Nephron progenitor cell (in vitro differentiated cells): ENCODE data around the gene CCDC179.
A peak's percentile ranks its signal among the peaks of the same experiment; 100 is the strongest.

Experiments used
- DNase-seq: peaks from one replicate; pipeline ENCODE4 v3.0.0; 2021
- H3K27ac Mint-ChIP-seq: 2 replicates; pipeline ENCODE4 v1.8.0; 2021; ENCODE audit warnings: mild to moderate bottlenecking, moderate library complexity, mixed read lengths
- H3K27me3 Mint-ChIP-seq: 2 replicates; pipeline ENCODE4 v1.8.0; 2021; ENCODE audit warnings: mild to moderate bottlenecking, low read depth, mixed read lengths; ENCODE audit not compliant: poor library complexity
- H3K36me3 Mint-ChIP-seq: 2 replicates; pipeline ENCODE4 v1.8.0; 2021; ENCODE audit warnings: low read depth, mixed read lengths
- H3K4me1 Mint-ChIP-seq: 2 replicates; pipeline ENCODE4 v1.8.0; 2021; ENCODE audit warnings: mixed read lengths
- H3K4me3 Mint-ChIP-seq: 2 replicates; pipeline ENCODE4 v1.8.0; 2021; ENCODE audit warnings: mild to moderate bottlenecking, moderate library complexity, mixed read lengths
- H3K9me3 Mint-ChIP-seq: 2 replicates; pipeline ENCODE4 v1.8.0; 2021; ENCODE audit warnings: mild to moderate bottlenecking, moderate library complexity, mixed read lengths
- CTCF ChIP-seq: fragments of 200-600 bp; sonication (generic); IDR thresholded peaks from 2 replicates; pipeline ENCODE4 v1.5.0; 2021; ENCODE audit warnings: antibody characterized with exemption

CCDC179 gene

GRCh38 chr11:22859756-22860155, 518 bp downstream of the CCDC179 start:
- no peak overlapping the region for H3K27ac Mint-ChIP-seq
- DNase-seq: no peak
- H3K9me3 Mint-ChIP-seq: no peaks in the 10 kb centered on the region
- no peaks in the 10 kb centered on the region for H3K36me3 Mint-ChIP-seq
- H3K4me1 Mint-ChIP-seq: no peaks in the 10 kb centered on the region
- TF ChIP-seq CTCF: no peak
- peaks cover 4% of the 10 kb centered on the region for H3K27me3 Mint-ChIP-seq
- H3K4me3 Mint-ChIP-seq: no peak overlapping the region

DNA sequence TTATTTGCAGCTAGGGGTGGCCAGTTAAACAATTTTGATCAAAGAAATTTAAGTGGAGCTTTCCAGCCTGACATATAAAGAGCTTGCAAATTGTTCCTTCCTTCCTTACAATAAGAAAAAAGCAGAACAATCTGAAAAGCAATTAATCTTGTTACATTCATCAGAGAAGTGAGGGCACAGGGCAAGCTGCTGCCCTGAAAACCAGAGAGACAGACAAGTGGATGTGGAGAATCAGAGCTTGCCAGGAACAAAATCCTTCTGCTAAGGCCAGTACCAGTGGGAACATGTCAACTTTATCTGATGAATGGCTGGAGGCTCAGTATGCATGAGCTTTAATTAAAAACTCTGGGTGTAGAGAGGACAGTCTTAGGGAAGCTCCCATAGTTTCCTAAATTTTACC, 8.8 kb downstream of the CCDC179 start:
- H3K27ac Mint-ChIP-seq: no peak overlapping the region
- no peak for DNase-seq

DNA sequence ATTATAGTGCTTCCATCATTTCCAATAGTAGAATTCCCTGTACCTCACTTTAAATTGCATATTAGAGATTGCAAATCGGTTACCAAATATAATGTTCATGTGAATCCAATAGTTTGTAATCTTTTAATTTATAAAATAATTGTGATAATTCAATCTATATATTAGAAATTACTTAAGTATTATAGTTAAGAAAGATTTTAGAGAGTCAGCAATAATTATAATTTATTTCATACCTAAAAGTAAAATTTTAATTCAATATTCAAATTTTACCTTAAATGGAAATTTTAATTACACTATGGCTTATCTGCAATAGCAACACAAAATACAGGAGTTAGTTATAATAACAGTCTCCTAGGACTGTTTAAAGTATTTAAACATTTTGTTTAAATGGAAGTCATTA, 13.5 kb downstream of the CCDC179 start:
- no peak overlapping the region for H3K27ac Mint-ChIP-seq
- H3K4me3 Mint-ChIP-seq: no peak overlapping the region
- no peak for DNase-seq
- no peaks in the 10 kb centered on the region for H3K4me1 Mint-ChIP-seq
- H3K9me3 Mint-ChIP-seq: no peaks in the 10 kb centered on the region
- no peaks in the 10 kb centered on the region for H3K36me3 Mint-ChIP-seq
- peaks cover 4% of the 10 kb centered on the region for H3K27me3 Mint-ChIP-seq
- TF ChIP-seq CTCF: no peak

More for the DNA sequence above, 8.8 kb downstream of the CCDC179 start:
- no peaks in the 10 kb centered on the region for H3K9me3 Mint-ChIP-seq
- no peaks in the 10 kb centered on the region for H3K4me1 Mint-ChIP-seq
- H3K4me3 Mint-ChIP-seq: no peak overlapping the region
- TF ChIP-seq CTCF: no peak
- peaks cover 4% of the 10 kb centered on the region for H3K27me3 Mint-ChIP-seq
- H3K36me3 Mint-ChIP-seq: no peaks in the 10 kb centered on the region

DNA sequence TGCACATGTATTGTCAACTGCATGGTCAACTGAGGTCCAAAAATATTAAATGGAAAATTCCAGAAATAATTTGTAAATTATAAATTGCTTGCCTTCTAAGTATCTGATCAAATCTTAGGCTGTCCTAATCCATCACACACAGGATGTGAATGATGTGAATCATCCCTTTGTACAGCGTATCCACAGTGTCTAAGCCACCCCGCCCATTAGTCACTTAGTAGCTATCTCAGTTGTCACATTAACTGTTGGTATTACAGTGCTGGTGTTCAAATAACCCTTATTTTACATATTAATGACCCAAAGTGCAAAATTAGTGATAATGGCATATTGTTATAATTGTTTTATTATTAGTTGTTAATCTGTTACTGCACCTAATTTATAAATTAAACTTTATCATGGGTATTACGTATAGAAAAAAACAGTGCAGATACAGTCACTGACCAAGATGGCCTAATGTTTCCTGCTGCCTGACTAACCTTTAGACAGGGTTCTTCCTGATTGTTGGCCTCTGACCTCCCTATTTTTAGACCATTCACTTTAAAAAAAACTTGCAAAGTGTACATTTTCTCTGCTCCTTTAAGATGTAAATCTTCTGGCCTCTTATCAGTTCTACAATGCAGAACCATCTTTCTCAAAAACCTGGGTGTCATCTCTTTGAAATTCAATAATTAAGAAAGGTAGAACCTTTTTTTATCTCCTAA, 27.8 kb downstream of the CCDC179 start:
- H3K9me3 Mint-ChIP-seq: no peaks in the 10 kb centered on the region
- peaks cover 15% of the 10 kb centered on the region for H3K4me1 Mint-ChIP-seq
- H3K27ac Mint-ChIP-seq: no peak overlapping the region
- no peak overlapping the region for H3K4me3 Mint-ChIP-seq
- no peak for DNase-seq
- TF ChIP-seq CTCF: no peak
- H3K36me3 Mint-ChIP-seq: no peaks in the 10 kb centered on the region
- H3K27me3 Mint-ChIP-seq: peaks cover 17% of the 10 kb centered on the region

DNA sequence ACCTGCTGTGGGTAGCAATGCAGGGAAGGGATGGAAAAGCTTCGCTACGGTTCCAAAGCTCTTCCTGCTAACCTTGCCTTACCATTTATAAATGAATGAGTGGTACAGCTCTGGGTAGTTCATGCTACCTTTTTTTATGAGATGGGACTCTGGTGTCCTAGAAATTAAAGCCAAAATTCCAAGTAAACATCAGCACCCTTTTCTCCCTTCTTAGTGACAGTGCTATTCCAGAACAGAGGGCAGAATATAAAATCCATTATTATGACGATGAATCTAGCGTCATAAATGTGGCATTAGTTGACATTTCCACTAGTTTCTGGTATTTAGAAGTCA, 30.2 kb downstream of the CCDC179 start:
- Mint-ChIP-seq H3K4me3 (peak overlapping the region; percentile 90), H3K4me1 (peaks cover 15% of the 10 kb centered on the region), H3K27me3 (peaks cover 17% of the 10 kb centered on the region), H3K27ac (no peak overlapping the region), H3K9me3 (no peaks in the 10 kb centered on the region), H3K36me3 (no peaks in the 10 kb centered on the region)
- TF ChIP-seq CTCF: no peak
- no peak for DNase-seq
